ENCODE measurements around the gene RUNX2. TPM values are rescaled to one million over a fixed set of nuclear protein-coding genes. Genes with fewer than 3 reads are reported as not detected.

Gene RUNX2
- polyA plus RNA-seq, 1 of the 3 experiments (the other 2 are of a cell fraction) = 4.4 TPM

- peaks cover 0 to 6% of the 10 kb centered on the region in 2 experiments for H3K36me3 ChIP-seq (replicated peaks in 1 of 2; ENCODE audit: control insufficient read depth in 1 of 2, insufficient read depth in 2 of 2, low read length in 1 of 2)
- no peak overlapping the region for H3K9ac ChIP-seq
- 43% methylated on average over 6 of the region's 6 CpGs for WGBS (ENCODE audit: low lambda C conversion rate)
- peaks cover 3% of the 10 kb centered on the region for H3F3A ChIP-seq (replicated peaks; ENCODE audit: insufficient read depth)
- TF ChIP-seq YY1 (IDR thresholded peaks at IDR 0.05; ENCODE audit: low read depth) (no peak), SMC3 (IDR thresholded peaks at IDR 0.05; ENCODE audit: low read depth, low read length) (0 out of 2 replicates have a peak, but pooled peaks have one; percentile 3), EZH2phosphoT487 (IDR thresholded peaks at IDR 0.05; ENCODE audit: borderline replicate concordance, low read depth) (no peak), GATA2 (CRISPR knock-in tag; IDR thresholded peaks at IDR 0.05) (no peak), MEF2A (IDR thresholded peaks at IDR 0.05; ENCODE audit: borderline replicate concordance, low read depth) (no peak), POLR2AphosphoS5 (IDR thresholded peaks at IDR 0.05; ENCODE audit: low read depth, low read length) (no peak), TCF12 (IDR thresholded peaks at IDR 0.05) (no peak), FOSL2 (IDR thresholded peaks at IDR 0.05; ENCODE audit: borderline replicate concordance, low read depth) (no peak), ELF1 (IDR thresholded peaks at IDR 0.05) (no peak), GABPA (IDR thresholded peaks at IDR 0.05; ENCODE audit: low read depth) (no peak), EP300 (IDR thresholded peaks at IDR 0.05; ENCODE audit: borderline replicate concordance in 1 of 2, low read depth in 1 of 2, low read length in 1 of 2) (no peak), NFIC (IDR thresholded peaks at IDR 0.05; ENCODE audit: borderline replicate concordance) (no peak), RFX5 (IDR thresholded peaks at IDR 0.05; ENCODE audit: low read length) (no peak), TEAD4 (IDR thresholded peaks at IDR 0.05; ENCODE audit: borderline replicate concordance, insufficient read depth) (no peak), RAD21 (IDR thresholded peaks at IDR 0.05; ENCODE audit: low read length) (peak; percentile 35)
- TF ChIP-seq, protein P1, sequence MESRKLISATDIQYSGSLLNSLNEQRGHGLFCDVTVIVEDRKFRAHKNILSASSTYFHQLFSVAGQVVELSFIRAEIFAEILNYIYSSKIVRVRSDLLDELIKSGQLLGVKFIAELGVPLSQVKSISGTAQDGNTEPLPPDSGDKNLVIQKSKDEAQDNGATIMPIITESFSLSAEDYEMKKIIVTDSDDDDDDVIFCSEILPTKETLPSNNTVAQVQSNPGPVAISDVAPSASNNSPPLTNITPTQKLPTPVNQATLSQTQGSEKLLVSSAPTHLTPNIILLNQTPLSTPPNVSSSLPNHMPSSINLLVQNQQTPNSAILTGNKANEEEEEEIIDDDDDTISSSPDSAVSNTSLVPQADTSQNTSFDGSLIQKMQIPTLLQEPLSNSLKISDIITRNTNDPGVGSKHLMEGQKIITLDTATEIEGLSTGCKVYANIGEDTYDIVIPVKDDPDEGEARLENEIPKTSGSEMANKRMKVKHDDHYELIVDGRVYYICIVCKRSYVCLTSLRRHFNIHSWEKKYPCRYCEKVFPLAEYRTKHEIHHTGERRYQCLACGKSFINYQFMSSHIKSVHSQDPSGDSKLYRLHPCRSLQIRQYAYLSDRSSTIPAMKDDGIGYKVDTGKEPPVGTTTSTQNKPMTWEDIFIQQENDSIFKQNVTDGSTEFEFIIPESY (IDR thresholded peaks at IDR 0.05; ENCODE audit: borderline replicate concordance, low read depth) = no peak
- TF ChIP-seq, protein P2, sequence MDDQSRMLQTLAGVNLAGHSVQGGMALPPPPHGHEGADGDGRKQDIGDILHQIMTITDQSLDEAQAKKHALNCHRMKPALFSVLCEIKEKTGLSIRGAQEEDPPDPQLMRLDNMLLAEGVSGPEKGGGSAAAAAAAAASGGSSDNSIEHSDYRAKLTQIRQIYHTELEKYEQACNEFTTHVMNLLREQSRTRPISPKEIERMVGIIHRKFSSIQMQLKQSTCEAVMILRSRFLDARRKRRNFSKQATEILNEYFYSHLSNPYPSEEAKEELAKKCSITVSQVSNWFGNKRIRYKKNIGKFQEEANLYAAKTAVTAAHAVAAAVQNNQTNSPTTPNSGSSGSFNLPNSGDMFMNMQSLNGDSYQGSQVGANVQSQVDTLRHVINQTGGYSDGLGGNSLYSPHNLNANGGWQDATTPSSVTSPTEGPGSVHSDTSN (IDR thresholded peaks at IDR 0.05) = no peak
- TF ChIP-seq, protein P3, sequence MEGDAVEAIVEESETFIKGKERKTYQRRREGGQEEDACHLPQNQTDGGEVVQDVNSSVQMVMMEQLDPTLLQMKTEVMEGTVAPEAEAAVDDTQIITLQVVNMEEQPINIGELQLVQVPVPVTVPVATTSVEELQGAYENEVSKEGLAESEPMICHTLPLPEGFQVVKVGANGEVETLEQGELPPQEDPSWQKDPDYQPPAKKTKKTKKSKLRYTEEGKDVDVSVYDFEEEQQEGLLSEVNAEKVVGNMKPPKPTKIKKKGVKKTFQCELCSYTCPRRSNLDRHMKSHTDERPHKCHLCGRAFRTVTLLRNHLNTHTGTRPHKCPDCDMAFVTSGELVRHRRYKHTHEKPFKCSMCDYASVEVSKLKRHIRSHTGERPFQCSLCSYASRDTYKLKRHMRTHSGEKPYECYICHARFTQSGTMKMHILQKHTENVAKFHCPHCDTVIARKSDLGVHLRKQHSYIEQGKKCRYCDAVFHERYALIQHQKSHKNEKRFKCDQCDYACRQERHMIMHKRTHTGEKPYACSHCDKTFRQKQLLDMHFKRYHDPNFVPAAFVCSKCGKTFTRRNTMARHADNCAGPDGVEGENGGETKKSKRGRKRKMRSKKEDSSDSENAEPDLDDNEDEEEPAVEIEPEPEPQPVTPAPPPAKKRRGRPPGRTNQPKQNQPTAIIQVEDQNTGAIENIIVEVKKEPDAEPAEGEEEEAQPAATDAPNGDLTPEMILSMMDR (IDR thresholded peaks at IDR 0.05) = peak; percentile 53
- TF ChIP-seq, protein P4, sequence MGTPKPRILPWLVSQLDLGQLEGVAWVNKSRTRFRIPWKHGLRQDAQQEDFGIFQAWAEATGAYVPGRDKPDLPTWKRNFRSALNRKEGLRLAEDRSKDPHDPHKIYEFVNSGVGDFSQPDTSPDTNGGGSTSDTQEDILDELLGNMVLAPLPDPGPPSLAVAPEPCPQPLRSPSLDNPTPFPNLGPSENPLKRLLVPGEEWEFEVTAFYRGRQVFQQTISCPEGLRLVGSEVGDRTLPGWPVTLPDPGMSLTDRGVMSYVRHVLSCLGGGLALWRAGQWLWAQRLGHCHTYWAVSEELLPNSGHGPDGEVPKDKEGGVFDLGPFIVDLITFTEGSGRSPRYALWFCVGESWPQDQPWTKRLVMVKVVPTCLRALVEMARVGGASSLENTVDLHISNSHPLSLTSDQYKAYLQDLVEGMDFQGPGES (IDR thresholded peaks at IDR 0.05; ENCODE audit: low read depth, low read length) = no peak
- TF ChIP-seq, protein P5, sequence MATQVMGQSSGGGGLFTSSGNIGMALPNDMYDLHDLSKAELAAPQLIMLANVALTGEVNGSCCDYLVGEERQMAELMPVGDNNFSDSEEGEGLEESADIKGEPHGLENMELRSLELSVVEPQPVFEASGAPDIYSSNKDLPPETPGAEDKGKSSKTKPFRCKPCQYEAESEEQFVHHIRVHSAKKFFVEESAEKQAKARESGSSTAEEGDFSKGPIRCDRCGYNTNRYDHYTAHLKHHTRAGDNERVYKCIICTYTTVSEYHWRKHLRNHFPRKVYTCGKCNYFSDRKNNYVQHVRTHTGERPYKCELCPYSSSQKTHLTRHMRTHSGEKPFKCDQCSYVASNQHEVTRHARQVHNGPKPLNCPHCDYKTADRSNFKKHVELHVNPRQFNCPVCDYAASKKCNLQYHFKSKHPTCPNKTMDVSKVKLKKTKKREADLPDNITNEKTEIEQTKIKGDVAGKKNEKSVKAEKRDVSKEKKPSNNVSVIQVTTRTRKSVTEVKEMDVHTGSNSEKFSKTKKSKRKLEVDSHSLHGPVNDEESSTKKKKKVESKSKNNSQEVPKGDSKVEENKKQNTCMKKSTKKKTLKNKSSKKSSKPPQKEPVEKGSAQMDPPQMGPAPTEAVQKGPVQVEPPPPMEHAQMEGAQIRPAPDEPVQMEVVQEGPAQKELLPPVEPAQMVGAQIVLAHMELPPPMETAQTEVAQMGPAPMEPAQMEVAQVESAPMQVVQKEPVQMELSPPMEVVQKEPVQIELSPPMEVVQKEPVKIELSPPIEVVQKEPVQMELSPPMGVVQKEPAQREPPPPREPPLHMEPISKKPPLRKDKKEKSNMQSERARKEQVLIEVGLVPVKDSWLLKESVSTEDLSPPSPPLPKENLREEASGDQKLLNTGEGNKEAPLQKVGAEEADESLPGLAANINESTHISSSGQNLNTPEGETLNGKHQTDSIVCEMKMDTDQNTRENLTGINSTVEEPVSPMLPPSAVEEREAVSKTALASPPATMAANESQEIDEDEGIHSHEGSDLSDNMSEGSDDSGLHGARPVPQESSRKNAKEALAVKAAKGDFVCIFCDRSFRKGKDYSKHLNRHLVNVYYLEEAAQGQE (IDR thresholded peaks at IDR 0.05; ENCODE audit: low read depth, low read length) = no peak
- POLR2A ChIA-PET = no interaction called here
- no peak overlapping the region for H3K27ac ChIP-seq (ENCODE audit: low read depth in 2 of 2, low read length in 1 of 2)
- H4K20me1 ChIP-seq (ENCODE audit: insufficient read depth) = no peaks in the 10 kb centered on the region
- no peak overlapping the region for H3K4me3 ChIP-seq (ENCODE audit: low read depth in 2 of 2, low read length in 1 of 2)
- no peaks in the 10 kb centered on the region for H3K9me2 ChIP-seq
- H3K4me1 ChIP-seq (ENCODE audit: control insufficient read depth in 1 of 2, insufficient read depth in 2 of 2, low read depth in 1 of 2, low read length in 1 of 2) = peaks cover 0 to 12% of the 10 kb centered on the region in 2 experiments; a peak in 1 of 4 replicates
- peak; percentile 14 for DNase-seq
- no peaks in the 10 kb centered on the region for H3K27me3 ChIP-seq (ENCODE audit: insufficient read depth)
- H3K4me2 ChIP-seq = no peak overlapping the region
- no peak overlapping the region for H2AFZ ChIP-seq (ENCODE audit: low read depth)
- CTCF ChIA-PET = interaction anchor here (0.6 to 1.5 kb wide), 12 partner anchors 8 to 335 kb away, joined by 3 to 10 read pairs (median 3); no protein-coding TSS in a partner anchor
- H3K79me2 ChIP-seq (ENCODE audit: insufficient read depth) = no peaks in the 10 kb centered on the region
- no peaks in the 10 kb centered on the region for H3K9me3 ChIP-seq
Measured at GRCh38 chr6:45500924-45501816, 173.0 kb downstream of the RUNX2 start.
